ENCODE data around the gene EDAR. TPM values are rescaled to one million over a fixed set of nuclear protein-coding genes. Genes with fewer than 3 reads are reported as not detected.

Gene EDAR
- polyA plus RNA-seq, 2 of the 4 experiments (the other 2 are of a cell fraction), result 0.05 to 0.26 TPM

- FAIRE-seq (no peak), DNase-seq (ENCODE audit: low read depth in 1 of 2, low spot score in 1 of 2) (no peak), ATAC-seq (no peak)
- TF ChIP-seq MYC (IDR thresholded peaks at IDR 0.05; ENCODE audit: borderline replicate concordance, low read length), result no peak
- no peak for TF ChIP-seq TP53 (CRISPR knock-in tag; IDR thresholded peaks at IDR 0.05)
- no peak for TF ChIP-seq GATA3 (IDR thresholded peaks at IDR 0.05; ENCODE audit: borderline replicate concordance)
- no peak for TF ChIP-seq CBX8 (IDR thresholded peaks at IDR 0.05)
- TF ChIP-seq ATOH8 (CRISPR knock-in tag; IDR thresholded peaks at IDR 0.05; ENCODE audit: low read depth), result no peak
- TF ChIP-seq CHD2 (IDR thresholded peaks at IDR 0.05; ENCODE audit: low read length, partially characterized antibody), result no peak
- TF ChIP-seq EHMT2 (IDR thresholded peaks at IDR 0.05; ENCODE audit: low read depth), result no peak
- no peak for TF ChIP-seq EP300 (IDR thresholded peaks at IDR 0.05)
- TF ChIP-seq E2F6 (IDR thresholded peaks at IDR 0.05; ENCODE audit: borderline replicate concordance, low read depth), result no peak
- TF ChIP-seq HES2 (IDR thresholded peaks at IDR 0.05), result no peak
- TF ChIP-seq NPAS2 (CRISPR knock-in tag; IDR thresholded peaks at IDR 0.05; ENCODE audit: borderline replicate concordance), result no peak
- no peak for TF ChIP-seq NFE2L2 (conservative IDR thresholded peaks at IDR 0.05; ENCODE audit: low read length)
- H3K9me3 ChIP-seq, result no peaks in the 10 kb centered on the region
- CTCF ChIA-PET, result no interaction called here
- POLR2A ChIA-PET, result no interaction called here
- H3K4me3 ChIP-seq, result no peak overlapping the region
- H3K4me2 ChIP-seq, result no peak overlapping the region
- 62% methylated on average over 6 of the region's 6 CpGs for WGBS (ENCODE audit: missing lambda C conversion rate)
- H3K27ac ChIP-seq, result no peak overlapping the region
- H3K4me1 ChIP-seq, result peaks cover 44% of the 10 kb centered on the region
These were observed 8.9 kb downstream of the EDAR start for GRCh38 chr2:108980076-108980475.

GRCh38 chr2:108979461-108979860 is 9.6 kb downstream of the EDAR start:
- H3K9me3 ChIP-seq, result no peaks in the 10 kb centered on the region
- TF ChIP-seq BHLHE40 (IDR thresholded peaks at IDR 0.05; ENCODE audit: low read depth, low read length), result no peak
- TF ChIP-seq GATA3 (IDR thresholded peaks at IDR 0.05; ENCODE audit: borderline replicate concordance), result no peak
- no peak for TF ChIP-seq HEYL (CRISPR knock-in tag; IDR thresholded peaks at IDR 0.05)
- TF ChIP-seq EHF (CRISPR knock-in tag; IDR thresholded peaks at IDR 0.05), result no peak
- no peak for TF ChIP-seq CBX2 (IDR thresholded peaks at IDR 0.05; ENCODE audit: borderline replicate concordance, low read depth)
- TF ChIP-seq USF2 (IDR thresholded peaks at IDR 0.05), result no peak
- TF ChIP-seq TFCP2L1 (CRISPR knock-in tag; IDR thresholded peaks at IDR 0.05), result no peak
- TF ChIP-seq SMC3 (IDR thresholded peaks at IDR 0.05), result no peak
- TF ChIP-seq CTCF (IDR thresholded peaks at IDR 0.05), result no peak
- FAIRE-seq, result no peak

GRCh38 chr2:108978709-108979111 is 10.3 kb downstream of the EDAR start:
- ChIA-PET CTCF (interaction anchor here (1.0 to 2.8 kb wide), 3 partner anchors 10 to 123 kb away, joined by 3 to 12 read pairs (median 6); partner anchors contain the start of gene EDAR), POLR2A (no interaction called here)
- 15% methylated on average over 7 of the region's 7 CpGs for WGBS (ENCODE audit: missing lambda C conversion rate)
- TF ChIP-seq USF2 (IDR thresholded peaks at IDR 0.05) (no peak), EP300 (IDR thresholded peaks at IDR 0.05) (no peak)
- Histone ChIP-seq H3K4me2 (peak overlapping the region; percentile 61), H3K9me3 (no peaks in the 10 kb centered on the region), H3K4me3 (no peak overlapping the region), H3K27ac (peak overlapping the region in 1 of 2 experiments; percentile 21; a peak in 1 of 6 replicates), H3K4me1 (peaks cover 44% of the 10 kb centered on the region)
- DNase-seq (ENCODE audit: low read depth in 1 of 2, low spot score in 1 of 2), result no peak
- no peak for FAIRE-seq
- peak in 1 of 2 experiments; percentile 17; a peak in 2 of 6 replicates for ATAC-seq

More at GRCh38 chr2:108979461-108979860, 9.6 kb downstream of the EDAR start:
- DNase-seq (ENCODE audit: low read depth in 1 of 2, low spot score in 1 of 2) (no peak), ATAC-seq (no peak)
- no peak overlapping the region; a peak in 1 of 6 replicates for H3K27ac ChIP-seq
- H3K4me2 ChIP-seq, result peak overlapping the region; percentile 61; the same call in 2 of the 3 replicates
- WGBS (ENCODE audit: missing lambda C conversion rate), result 72% methylated on average over 3 of the region's 3 CpGs
- H3K4me3 ChIP-seq, result no peak overlapping the region
- CTCF ChIA-PET, result interaction anchor here (1.1 kb wide), 1 partner anchor 123 kb away, joined by 3 read pairs; no protein-coding TSS in a partner anchor
- POLR2A ChIA-PET, result no interaction called here
- H3K4me1 ChIP-seq, result peaks cover 44% of the 10 kb centered on the region
